Panc1 (cell line): ENCODE measurements around the gene P2RX1.

Experiments
- REST ChIP-seq, 2 experiments: IDR thresholded peaks; 2 replicates each; pipeline ENCODE4 v1.6.1; 2011 to 2012; ENCODE audit warnings: low read depth in 2 of 2, control low read depth in 1 of 2, low read length in 1 of 2, mild to moderate bottlenecking in 1 of 2, moderate library complexity in 1 of 2; ENCODE audit not compliant: insufficient read depth in 1 of 2
- SIN3A ChIP-seq: IDR thresholded peaks from 2 replicates; pipeline ENCODE4 v1.6.1; 2012; ENCODE audit warnings: low read depth, mild to moderate bottlenecking, low read length, moderate library complexity, borderline replicate concordance; ENCODE audit not compliant: insufficient read depth
- TF ChIP-seq, protein P1 (sequence below): fragments of 450-650 bp; IDR thresholded peaks from 2 replicates; pipeline ENCODE4 v1.5.1; 2017; ENCODE audit warnings: mild to moderate bottlenecking

GRCh38 chr17:3925684-3926485 is 9.6 kb upstream of the P2RX1 start:
- TF ChIP-seq, protein P1, sequence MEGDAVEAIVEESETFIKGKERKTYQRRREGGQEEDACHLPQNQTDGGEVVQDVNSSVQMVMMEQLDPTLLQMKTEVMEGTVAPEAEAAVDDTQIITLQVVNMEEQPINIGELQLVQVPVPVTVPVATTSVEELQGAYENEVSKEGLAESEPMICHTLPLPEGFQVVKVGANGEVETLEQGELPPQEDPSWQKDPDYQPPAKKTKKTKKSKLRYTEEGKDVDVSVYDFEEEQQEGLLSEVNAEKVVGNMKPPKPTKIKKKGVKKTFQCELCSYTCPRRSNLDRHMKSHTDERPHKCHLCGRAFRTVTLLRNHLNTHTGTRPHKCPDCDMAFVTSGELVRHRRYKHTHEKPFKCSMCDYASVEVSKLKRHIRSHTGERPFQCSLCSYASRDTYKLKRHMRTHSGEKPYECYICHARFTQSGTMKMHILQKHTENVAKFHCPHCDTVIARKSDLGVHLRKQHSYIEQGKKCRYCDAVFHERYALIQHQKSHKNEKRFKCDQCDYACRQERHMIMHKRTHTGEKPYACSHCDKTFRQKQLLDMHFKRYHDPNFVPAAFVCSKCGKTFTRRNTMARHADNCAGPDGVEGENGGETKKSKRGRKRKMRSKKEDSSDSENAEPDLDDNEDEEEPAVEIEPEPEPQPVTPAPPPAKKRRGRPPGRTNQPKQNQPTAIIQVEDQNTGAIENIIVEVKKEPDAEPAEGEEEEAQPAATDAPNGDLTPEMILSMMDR: no peak
- TF ChIP-seq SIN3A (no peak), REST (IDR thresholded peaks at IDR 0.05; ENCODE audit: insufficient read depth in 1 of 2, low read depth in 2 of 2, low read length in 1 of 2) (no peak)
